ENCODE results near the gene UGT8. TPM values are rescaled to one million over a fixed set of nuclear protein-coding genes. Genes with fewer than 3 reads are reported as not detected.
"Not testable (repeated sequence)": the region's sequence is repeated elsewhere in the genome, so short reads cannot be mapped to it uniquely, and the experiment has no call there.

The UGT8 gene
- total and polyA plus RNA-seq, 2 donors (not counting 1 experiment from before 2014, with no cell fraction given): 4.2 to 24.0 TPM

- Histone ChIP-seq H3K36me3 (replicated peaks in 1 of 2; ENCODE audit: control extremely low read depth in 1 of 2, control insufficient read depth in 1 of 2, extremely low read depth in 1 of 2, insufficient read depth in 2 of 2, low read length in 1 of 2) (peaks cover 0 to 26% of the 10 kb centered on the region in 2 experiments), H3K27me3 (replicated peaks in 1 of 4; ENCODE audit: control extremely low read depth in 1 of 4, control insufficient read depth in 3 of 4, insufficient read depth in 4 of 4, low read length in 3 of 4) (no peaks in the 10 kb centered on the region), H3K4me1 (ENCODE audit: control insufficient read depth in 2 of 2, insufficient read depth in 2 of 2, low read length in 2 of 2) (peaks cover 4 to 8% of the 10 kb centered on the region in 2 donors), H2AFZ (ENCODE audit: insufficient read depth, low read depth, low read length, poor library complexity, severe bottlenecking) (no peak overlapping the region), H3K9me3 (ENCODE audit: control extremely low read depth in 1 of 3, control insufficient read depth in 2 of 3, insufficient read depth in 1 of 3, low read length in 2 of 3) (no peaks in the 10 kb centered on the region), H3K9ac (ENCODE audit: low read length) (no peak overlapping the region), H4K20me1 (ENCODE audit: control insufficient read depth, insufficient read depth, low read length, poor library complexity, severe bottlenecking) (no peaks in the 10 kb centered on the region), H3K27ac (ENCODE audit: low read length in 2 of 2) (no peak overlapping the region), H3K79me2 (ENCODE audit: control insufficient read depth, insufficient read depth, low read length) (no peaks in the 10 kb centered on the region), H3K4me2 (replicated peaks; ENCODE audit: low read depth, low read length, poor library complexity, severe bottlenecking) (no peak overlapping the region), H3K4me3 (ENCODE audit: control extremely low read depth in 1 of 5, extremely low read depth in 1 of 5, insufficient read depth in 1 of 5, low read depth in 2 of 5, low read length in 4 of 5) (no peak overlapping the region)
- CTCF ChIA-PET: interaction anchor here (1.0 to 1.9 kb wide), 4 partner anchors 9 to 281 kb away, joined by 3 to 7 read pairs (median 4); no protein-coding TSS in a partner anchor
- Mint-ChIP-seq H3K9me3 (ENCODE audit: insufficient read depth) (no peaks in the 10 kb centered on the region), H3K4me3 (no peak overlapping the region), H3K27ac (no peak overlapping the region), H3K4me1 (peaks cover 26% of the 10 kb centered on the region), H3K27me3 (no peaks in the 10 kb centered on the region)
- POLR2A ChIA-PET: no interaction called here
- no peak for DNase-seq
- no CpG with 5 or more reads among the region's 1 CpG for WGBS (ENCODE audit: insufficient coverage)
- no peak for ATAC-seq (ENCODE audit: low read depth)
- intact Hi-C loops (cut with micrococcal nuclease): no loop called here
- TF ChIP-seq CTCF (IDR thresholded peaks at IDR 0.05) (no peak), EZH2 (IDR thresholded peaks at IDR 0.05; ENCODE audit: borderline replicate concordance, insufficient read depth, low read depth, low read length, poor library complexity, severe bottlenecking) (no peak)
Measured at GRCh38 chr4:114668577-114668976, 70.0 kb downstream of the UGT8 start.

- H3K9me3 Mint-ChIP-seq (ENCODE audit: insufficient read depth); H3K4me2 ChIP-seq (replicated peaks; ENCODE audit: low read depth, low read length, poor library complexity, severe bottlenecking); intact Hi-C loops (cut with micrococcal nuclease); H2AFZ ChIP-seq (ENCODE audit: insufficient read depth, low read depth, low read length, poor library complexity, severe bottlenecking); ATAC-seq (ENCODE audit: low read depth); POLR2A ChIA-PET; H3K27me3 ChIP-seq (replicated peaks in 1 of 4; ENCODE audit: control extremely low read depth in 1 of 4, control insufficient read depth in 3 of 4, insufficient read depth in 4 of 4, low read length in 3 of 4); CTCF ChIA-PET; H4K20me1 ChIP-seq (ENCODE audit: control insufficient read depth, insufficient read depth, low read length, poor library complexity, severe bottlenecking); DNase-seq; H3K27me3 Mint-ChIP-seq; H3K9me3 ChIP-seq (ENCODE audit: control extremely low read depth in 1 of 3, control insufficient read depth in 2 of 3, insufficient read depth in 1 of 3, low read length in 2 of 3); H3K27ac Mint-ChIP-seq; H3K9ac ChIP-seq (ENCODE audit: low read length); H3K79me2 ChIP-seq (ENCODE audit: control insufficient read depth, insufficient read depth, low read length); H3K4me1 ChIP-seq (ENCODE audit: control insufficient read depth in 2 of 2, insufficient read depth in 2 of 2, low read length in 2 of 2); H3K4me3 ChIP-seq (ENCODE audit: control extremely low read depth in 1 of 5, extremely low read depth in 1 of 5, insufficient read depth in 1 of 5, low read depth in 2 of 5, low read length in 4 of 5); H3K27ac ChIP-seq (ENCODE audit: low read length in 2 of 2): not testable (repeated sequence)
- 70% methylated on average over 3 of the region's 4 CpGs for WGBS (ENCODE audit: insufficient coverage)
- peaks cover 0 to 14% of the 10 kb centered on the region in 2 experiments for H3K36me3 ChIP-seq (replicated peaks in 1 of 2; ENCODE audit: control extremely low read depth in 1 of 2, control insufficient read depth in 1 of 2, extremely low read depth in 1 of 2, insufficient read depth in 2 of 2, low read length in 1 of 2)
- Mint-ChIP-seq H3K4me1 (peaks cover 24% of the 10 kb centered on the region), H3K4me3 (peak overlapping the region; percentile 65)
Measured at GRCh38 chr4:114670733-114671132, 72.1 kb downstream of the UGT8 start.

Measured in B cell (primary cell).